Karpas-422 (cell line): ENCODE data around the gene NCKAP5. TPM values are rescaled to one million over a fixed set of nuclear protein-coding genes. Genes with fewer than 3 reads are reported as not detected.

Source experiments
- DNase-seq: peaks from one replicate; pipeline ENCODE4 v3.0.0-alpha.2; 2015
- H2AFZ ChIP-seq: fragments of 200-600 bp; sonication (generic); 2 replicates; pipeline ENCODE4 v1.6.1; 2014; ENCODE audit warnings: antibody characterized with exemption, low read length, mixed read lengths
- H3K27ac ChIP-seq: fragments of 200-600 bp; sonication (generic); 2 replicates; pipeline ENCODE4 v1.5.1; 2014; ENCODE audit warnings: mild to moderate bottlenecking, low read length, moderate library complexity
- H3K27me3 ChIP-seq: fragments of 200-600 bp; sonication (generic); 2 replicates; pipeline ENCODE4 v1.6.1; 2014; ENCODE audit warnings: low read length, mixed read lengths
- H3K36me3 ChIP-seq: fragments of 200-600 bp; sonication (generic); 2 replicates; pipeline ENCODE4 v1.6.1; 2014; ENCODE audit warnings: low read length, mixed read lengths; ENCODE audit not compliant: insufficient read depth
- H3K4me1 ChIP-seq: fragments of 200-600 bp; sonication (generic); 2 replicates; pipeline ENCODE4 v1.6.1; 2014; ENCODE audit warnings: mild to moderate bottlenecking, low read length, mixed read lengths
- H3K4me2 ChIP-seq: fragments of 200-600 bp; sonication (generic); 2 replicates; pipeline ENCODE4 v1.6.1; 2014; ENCODE audit warnings: low read length, low read depth, mild to moderate bottlenecking; ENCODE audit not compliant: poor library complexity, severe bottlenecking
- H3K4me3 ChIP-seq: fragments of 200-600 bp; sonication (generic); 2 replicates; pipeline ENCODE4 v1.5.1; 2014; ENCODE audit warnings: mild to moderate bottlenecking, antibody characterized with exemption, low read length, mixed read lengths
- H3K79me2 ChIP-seq: fragments of 200-600 bp; sonication (generic); 2 replicates; pipeline ENCODE4 v1.6.1; 2014; ENCODE audit warnings: mild to moderate bottlenecking, low read length, mixed read lengths
- H3K9ac ChIP-seq: fragments of 200-600 bp; sonication (generic); 2 replicates; pipeline ENCODE4 v1.6.0; 2014; ENCODE audit warnings: low read length
- H3K9me2 ChIP-seq: fragments of 200-600 bp; sonication (generic), shearing (Covaris generic); replicated peaks from 2 replicates; pipeline ENCODE4 v1.6.0; 2014; ENCODE audit warnings: mild to moderate bottlenecking, low read length, moderate library complexity; ENCODE audit not compliant: insufficient read depth
- H3K9me3 ChIP-seq: fragments of 300-700, 200-600 bp; sonication (generic); 2 replicates; pipeline ENCODE4 v1.6.1; 2014; ENCODE audit warnings: low read length, mixed read lengths
- H4K20me1 ChIP-seq: fragments of 200-600 bp; sonication (generic); 2 replicates; pipeline ENCODE4 v1.6.1; 2014; ENCODE audit warnings: mild to moderate bottlenecking, antibody characterized with exemption, low read length, low read depth; ENCODE audit not compliant: insufficient read depth
- total RNA-seq: library from RNA; depleted of rRNA; stranded (reverse); fragments of >200 nt; shearing (Covaris generic); gene quantifications from 2 replicates; pipeline ENCODE4 v1.2.3, GENCODE V29; 2014; ENCODE audit warnings: low replicate concordance

NCKAP5 gene
- total RNA-seq, 1 experiment from 2014 or later: not detected

- no peak overlapping the region for H3K4me3 ChIP-seq
- H3K4me1 ChIP-seq: no peaks in the 10 kb centered on the region
- H3K9me3 ChIP-seq: no peaks in the 10 kb centered on the region
- H3K9me2 ChIP-seq: no peaks in the 10 kb centered on the region
- H3K9ac ChIP-seq: no peak overlapping the region
- no peak overlapping the region for H3K27ac ChIP-seq
- H3K36me3 ChIP-seq: no peaks in the 10 kb centered on the region
- H4K20me1 ChIP-seq: no peaks in the 10 kb centered on the region
- H3K27me3 ChIP-seq: no peaks in the 10 kb centered on the region
- no peak overlapping the region for H2AFZ ChIP-seq
- no peaks in the 10 kb centered on the region for H3K79me2 ChIP-seq
- no peak overlapping the region for H3K4me2 ChIP-seq
- no peak for DNase-seq
Measured at GRCh38 chr2:132884705-132885104, 683.6 kb downstream of the NCKAP5 start.

GRCh38 chr2:132884292-132884691 is 684.0 kb downstream of the NCKAP5 start:
- H3K27me3 ChIP-seq: no peaks in the 10 kb centered on the region
- no peak overlapping the region for H2AFZ ChIP-seq
- H3K9me2 ChIP-seq: no peaks in the 10 kb centered on the region
- no peaks in the 10 kb centered on the region for H3K36me3 ChIP-seq
- no peak overlapping the region for H3K4me2 ChIP-seq
- H3K4me1 ChIP-seq: no peaks in the 10 kb centered on the region
- H3K79me2 ChIP-seq: no peaks in the 10 kb centered on the region
- no peaks in the 10 kb centered on the region for H4K20me1 ChIP-seq
- no peaks in the 10 kb centered on the region for H3K9me3 ChIP-seq
- no peak overlapping the region for H3K9ac ChIP-seq
- H3K27ac ChIP-seq: no peak overlapping the region
- H3K4me3 ChIP-seq: no peak overlapping the region
- no peak for DNase-seq

- H3K4me1 ChIP-seq: no peaks in the 10 kb centered on the region
- H3K27ac ChIP-seq: no peak overlapping the region
- H3K9me3 ChIP-seq: no peaks in the 10 kb centered on the region
- H3K4me3 ChIP-seq: no peak overlapping the region
- no peaks in the 10 kb centered on the region for H3K36me3 ChIP-seq
- H3K9ac ChIP-seq: no peak overlapping the region
- no peaks in the 10 kb centered on the region for H4K20me1 ChIP-seq
- no peaks in the 10 kb centered on the region for H3K79me2 ChIP-seq
- no peak overlapping the region for H3K4me2 ChIP-seq
- no peaks in the 10 kb centered on the region for H3K27me3 ChIP-seq
- H2AFZ ChIP-seq: no peak overlapping the region
- H3K9me2 ChIP-seq: no peaks in the 10 kb centered on the region
- no peak for DNase-seq
Measured at GRCh38 chr2:132883430-132883829, 684.8 kb downstream of the NCKAP5 start.

GRCh38 chr2:132881546-132881945 is 686.7 kb downstream of the NCKAP5 start:
- no peaks in the 10 kb centered on the region for H3K36me3 ChIP-seq
- no peak for DNase-seq
- no peaks in the 10 kb centered on the region for H4K20me1 ChIP-seq
- no peaks in the 10 kb centered on the region for H3K9me3 ChIP-seq
- H3K79me2 ChIP-seq: no peaks in the 10 kb centered on the region
- H3K4me3 ChIP-seq: no peak overlapping the region
- H3K27ac ChIP-seq: no peak overlapping the region
- no peak overlapping the region for H3K9ac ChIP-seq
- H2AFZ ChIP-seq: no peak overlapping the region
- H3K9me2 ChIP-seq: no peaks in the 10 kb centered on the region
- no peaks in the 10 kb centered on the region for H3K27me3 ChIP-seq
- H3K4me1 ChIP-seq: no peaks in the 10 kb centered on the region
- H3K4me2 ChIP-seq: no peak overlapping the region

- Histone ChIP-seq H3K9me3 (no peaks in the 10 kb centered on the region), H3K9ac (no peak overlapping the region), H3K36me3 (no peaks in the 10 kb centered on the region), H3K4me3 (no peak overlapping the region), H3K27me3 (no peaks in the 10 kb centered on the region), H2AFZ (no peak overlapping the region), H3K9me2 (no peaks in the 10 kb centered on the region), H3K4me1 (no peaks in the 10 kb centered on the region), H4K20me1 (no peaks in the 10 kb centered on the region), H3K27ac (no peak overlapping the region), H3K4me2 (no peak overlapping the region), H3K79me2 (no peaks in the 10 kb centered on the region)
- no peak for DNase-seq
Measured at GRCh38 chr2:132877923-132878322, 690.3 kb downstream of the NCKAP5 start.

- Histone ChIP-seq H3K36me3 (no peaks in the 10 kb centered on the region), H3K27me3 (no peaks in the 10 kb centered on the region), H4K20me1 (no peaks in the 10 kb centered on the region), H3K79me2 (no peaks in the 10 kb centered on the region), H3K27ac (no peak overlapping the region), H3K4me3 (no peak overlapping the region), H3K9ac (no peak overlapping the region), H3K4me1 (no peaks in the 10 kb centered on the region), H3K9me3 (no peaks in the 10 kb centered on the region), H3K9me2 (no peaks in the 10 kb centered on the region), H2AFZ (no peak overlapping the region), H3K4me2 (no peak overlapping the region)
- DNase-seq: no peak
Measured at GRCh38 chr2:132876745-132877391, 691.4 kb downstream of the NCKAP5 start.

GRCh38 chr2:132875193-132875592 is 693.1 kb downstream of the NCKAP5 start:
- DNase-seq: no peak
- H3K27ac ChIP-seq: no peak overlapping the region
- H2AFZ ChIP-seq: no peak overlapping the region
- no peaks in the 10 kb centered on the region for H3K79me2 ChIP-seq
- no peaks in the 10 kb centered on the region for H3K9me3 ChIP-seq
- no peak overlapping the region for H3K4me3 ChIP-seq
- H4K20me1 ChIP-seq: no peaks in the 10 kb centered on the region
- H3K27me3 ChIP-seq: no peaks in the 10 kb centered on the region
- H3K4me2 ChIP-seq: no peak overlapping the region
- H3K9ac ChIP-seq: no peak overlapping the region
- no peaks in the 10 kb centered on the region for H3K4me1 ChIP-seq
- no peaks in the 10 kb centered on the region for H3K36me3 ChIP-seq
- H3K9me2 ChIP-seq: no peaks in the 10 kb centered on the region

- Histone ChIP-seq H3K9me2 (no peaks in the 10 kb centered on the region), H3K4me3 (no peak overlapping the region), H3K4me2 (no peak overlapping the region), H3K9me3 (no peaks in the 10 kb centered on the region), H3K9ac (no peak overlapping the region), H2AFZ (no peak overlapping the region), H3K4me1 (no peaks in the 10 kb centered on the region), H4K20me1 (no peaks in the 10 kb centered on the region), H3K27ac (no peak overlapping the region), H3K27me3 (no peaks in the 10 kb centered on the region), H3K36me3 (no peaks in the 10 kb centered on the region), H3K79me2 (no peaks in the 10 kb centered on the region)
- DNase-seq: no peak
Measured at GRCh38 chr2:132873738-132874137, 694.5 kb downstream of the NCKAP5 start.
